Measurements from ENCODE around the gene UQCRFS1. TPM values are rescaled to one million over a fixed set of nuclear protein-coding genes. Genes with fewer than 3 reads are reported as not detected.

The UQCRFS1 gene
- total and polyA plus RNA-seq, 10 donors, result 14.7 to 27.0 (median 21.6) TPM

DNA sequence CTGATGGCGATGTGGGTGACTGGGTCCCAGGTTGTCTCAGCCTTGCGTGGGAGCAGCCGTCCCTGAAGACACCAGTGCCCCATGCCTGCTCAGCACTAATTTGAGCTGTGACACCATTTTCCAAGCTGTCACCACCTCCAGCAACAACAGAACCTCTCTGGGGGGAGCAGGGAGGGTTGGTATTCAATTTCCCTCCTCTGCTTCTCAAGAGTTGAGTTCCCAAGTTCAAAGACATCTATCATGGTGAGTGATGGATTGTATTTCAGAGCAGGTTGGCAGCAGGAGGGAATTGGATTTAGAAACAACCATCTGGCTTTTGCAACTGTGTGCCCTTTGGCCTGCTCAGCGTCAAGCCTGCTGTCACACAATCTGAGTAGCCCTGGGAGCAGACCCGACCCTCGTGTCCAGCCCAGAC, 46.9 kb upstream of the UQCRFS1 start:
- H3K36me3 ChIP-seq, result no peaks in the 10 kb centered on the region
- no peak for DNase-seq
- no peaks in the 10 kb centered on the region for H3K9me3 ChIP-seq
- WGBS, 5 donors, result 60 to 89% (median 68%) methylated on average over 6 of the region's 6 CpGs
- H3K4me1 ChIP-seq, result peaks cover 0 to 3% (median 0%) of the 10 kb centered on the region in 6 donors
- no peak overlapping the region for H3K27ac ChIP-seq
- intact Hi-C loops (cut with DNase I; ENCODE audit: low total_unique reads), result loop anchor here (5.0 kb wide), 1 partner anchor 523 kb away; no protein-coding TSS in a partner anchor
- no peak overlapping the region for H3K4me3 ChIP-seq
- TF ChIP-seq POLR2A (IDR thresholded peaks at IDR 0.05) (no peak), POLR2AphosphoS5 (IDR thresholded peaks at IDR 0.05) (no peak)
- TF ChIP-seq, protein P1, sequence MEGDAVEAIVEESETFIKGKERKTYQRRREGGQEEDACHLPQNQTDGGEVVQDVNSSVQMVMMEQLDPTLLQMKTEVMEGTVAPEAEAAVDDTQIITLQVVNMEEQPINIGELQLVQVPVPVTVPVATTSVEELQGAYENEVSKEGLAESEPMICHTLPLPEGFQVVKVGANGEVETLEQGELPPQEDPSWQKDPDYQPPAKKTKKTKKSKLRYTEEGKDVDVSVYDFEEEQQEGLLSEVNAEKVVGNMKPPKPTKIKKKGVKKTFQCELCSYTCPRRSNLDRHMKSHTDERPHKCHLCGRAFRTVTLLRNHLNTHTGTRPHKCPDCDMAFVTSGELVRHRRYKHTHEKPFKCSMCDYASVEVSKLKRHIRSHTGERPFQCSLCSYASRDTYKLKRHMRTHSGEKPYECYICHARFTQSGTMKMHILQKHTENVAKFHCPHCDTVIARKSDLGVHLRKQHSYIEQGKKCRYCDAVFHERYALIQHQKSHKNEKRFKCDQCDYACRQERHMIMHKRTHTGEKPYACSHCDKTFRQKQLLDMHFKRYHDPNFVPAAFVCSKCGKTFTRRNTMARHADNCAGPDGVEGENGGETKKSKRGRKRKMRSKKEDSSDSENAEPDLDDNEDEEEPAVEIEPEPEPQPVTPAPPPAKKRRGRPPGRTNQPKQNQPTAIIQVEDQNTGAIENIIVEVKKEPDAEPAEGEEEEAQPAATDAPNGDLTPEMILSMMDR (IDR thresholded peaks at IDR 0.05 in 8 of 11, conservative IDR thresholded peaks at IDR 0.05 in 3 of 11), result no peak
- H3K27me3 ChIP-seq (replicated peaks in 1 of 7), result peaks cover 0 to 40% (median 0%) of the 10 kb centered on the region in 7 donors

DNA sequence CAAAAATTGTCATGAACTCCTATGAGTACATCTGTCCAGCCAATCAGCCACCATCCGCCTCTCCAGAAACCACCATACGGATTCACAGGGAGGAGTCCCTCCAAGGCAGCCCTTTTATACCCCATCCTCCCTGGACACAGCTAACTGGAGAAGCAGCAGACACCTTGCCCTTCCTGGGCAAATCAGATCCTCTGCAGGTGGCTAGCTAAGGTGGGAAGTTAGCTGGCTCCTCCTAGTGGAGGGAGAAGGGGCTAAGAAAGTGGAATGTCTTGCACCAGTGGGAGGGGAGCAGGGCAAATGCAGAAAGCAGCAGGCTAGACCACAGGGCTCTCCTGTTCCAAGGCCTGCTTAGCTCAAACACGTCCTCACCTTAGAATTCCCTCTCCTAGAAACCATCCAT, 46.2 kb upstream of the UQCRFS1 start:
- Histone ChIP-seq H3K4me1 (peaks cover 0 to 3% (median 0%) of the 10 kb centered on the region in 6 donors), H3K4me3 (no peak overlapping the region), H3K9me3 (no peaks in the 10 kb centered on the region), H3K36me3 (no peaks in the 10 kb centered on the region), H3K27ac (no peak overlapping the region), H3K27me3 (replicated peaks in 1 of 7) (peaks cover 0 to 39% (median 0%) of the 10 kb centered on the region in 7 donors)
- DNase-seq, result no peak
- TF ChIP-seq, protein P1 (IDR thresholded peaks at IDR 0.05 in 8 of 11, conservative IDR thresholded peaks at IDR 0.05 in 3 of 11), result no peak
- TF ChIP-seq POLR2A (IDR thresholded peaks at IDR 0.05), result no peak
- TF ChIP-seq POLR2AphosphoS5 (IDR thresholded peaks at IDR 0.05), result no peak
- WGBS, 5 donors, result 76 to 86% (median 82%) methylated on average over 3 of the region's 3 CpGs
- intact Hi-C loops (cut with DNase I; ENCODE audit: low total_unique reads), result no loop called here

DNA sequence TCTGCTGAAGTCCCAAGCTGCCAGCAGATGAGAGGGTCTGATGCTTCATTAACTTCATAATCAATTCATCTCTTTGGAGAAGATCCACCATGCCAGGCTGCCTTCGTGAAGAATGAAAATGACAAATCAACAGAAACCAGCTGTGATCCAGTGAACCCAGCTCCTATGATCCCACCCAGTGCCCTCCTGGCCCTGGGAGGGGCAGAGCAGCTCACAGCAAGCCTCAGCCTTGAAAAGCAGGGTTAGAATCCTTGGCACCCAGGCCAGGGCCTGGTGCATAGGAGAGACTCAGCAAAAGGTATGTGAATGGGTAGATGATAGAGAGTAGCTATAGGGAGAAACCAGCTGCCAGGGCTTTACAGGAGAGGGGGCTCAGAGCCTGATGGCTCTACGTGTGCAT, 43.6 kb upstream of the UQCRFS1 start:
- intact Hi-C loops (cut with DNase I; ENCODE audit: low total_unique reads), result no loop called here
- H3K9me3 ChIP-seq, result no peaks in the 10 kb centered on the region
- no peaks in the 10 kb centered on the region for H3K36me3 ChIP-seq
- H3K4me1 ChIP-seq, result no peaks in the 10 kb centered on the region
- no peak overlapping the region for H3K27ac ChIP-seq
- no peak for TF ChIP-seq POLR2A (IDR thresholded peaks at IDR 0.05)
- TF ChIP-seq POLR2AphosphoS5 (IDR thresholded peaks at IDR 0.05), result no peak
- TF ChIP-seq, protein P1 (IDR thresholded peaks at IDR 0.05 in 8 of 11, conservative IDR thresholded peaks at IDR 0.05 in 3 of 11), result no peak
- 48 to 68% (median 66%) methylated on average over 2 of the region's 2 CpGs for WGBS, 5 donors
- H3K4me3 ChIP-seq, result no peak overlapping the region
- H3K27me3 ChIP-seq (replicated peaks in 1 of 7), result peaks cover 0 to 22% (median 0%) of the 10 kb centered on the region in 7 donors
- no peak for DNase-seq

DNA sequence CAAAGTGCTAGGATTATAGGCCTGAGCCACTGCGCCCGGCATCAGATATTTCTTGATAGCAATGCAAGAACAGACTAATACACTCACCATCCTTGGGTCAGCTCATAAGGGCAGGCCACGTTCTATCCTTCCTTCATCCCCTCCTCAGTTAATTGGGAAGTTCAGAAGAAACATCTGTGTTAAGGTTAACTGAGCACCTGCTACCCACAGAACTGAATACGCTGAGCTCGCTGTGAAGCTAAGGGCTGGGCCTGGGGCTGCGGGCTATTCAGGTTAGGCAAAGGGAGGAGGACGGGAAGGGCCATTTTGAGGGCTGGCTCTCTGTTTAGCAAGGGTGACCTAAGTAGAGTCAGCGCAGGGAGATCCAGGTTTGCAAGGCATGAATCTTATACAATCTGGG, 43.0 kb upstream of the UQCRFS1 start:
- no peak for TF ChIP-seq POLR2A (IDR thresholded peaks at IDR 0.05)
- TF ChIP-seq POLR2AphosphoS5 (IDR thresholded peaks at IDR 0.05), result no peak
- TF ChIP-seq, protein P1 (IDR thresholded peaks at IDR 0.05 in 8 of 11, conservative IDR thresholded peaks at IDR 0.05 in 3 of 11), result no peak
- no peak overlapping the region for H3K4me3 ChIP-seq
- H3K27ac ChIP-seq, result no peak overlapping the region
- WGBS, 5 donors, result 90 to 98% (median 94%) methylated on average over 8 of the region's 8 CpGs
- H3K36me3 ChIP-seq, result no peaks in the 10 kb centered on the region
- no peak for DNase-seq
- H3K4me1 ChIP-seq, result no peaks in the 10 kb centered on the region
- no peaks in the 10 kb centered on the region for H3K9me3 ChIP-seq
- peaks cover 0 to 22% (median 0%) of the 10 kb centered on the region in 7 donors for H3K27me3 ChIP-seq (replicated peaks in 1 of 7)
- intact Hi-C loops (cut with DNase I; ENCODE audit: low total_unique reads), result no loop called here
